AG08395 (cell line): Measurements from ENCODE around the gene ABHD1.
"Not testable (repeated sequence)": the region's sequence is repeated elsewhere in the genome, so short reads cannot be mapped to it uniquely, and the experiment has no call there.

Source experiments
- DNase-seq: peaks from one replicate; pipeline ENCODE4 v3.0.0; 2012; ENCODE audit warnings: mixed read lengths, low spot score

The ABHD1 gene

GRCh38 chr2:27123302-27124150 lies at the start of gene ABHD1:
ABHD1 (plus strand) TSS chr2:27123815; CDS start chr2:27123949, 134 bp downstream.
- peak; percentile 55 for DNase-seq

GRCh38 chr2:27074738-27075565 lies 48.7 kb upstream of the ABHD1 start:
- DNase-seq = no peak

- not testable (repeated sequence) for DNase-seq
Observed at GRCh38 chr2:27075566-27075871, 48.1 kb upstream of the ABHD1 start.

- no peak for DNase-seq
Observed at GRCh38 chr2:27076323-27076722, 47.3 kb upstream of the ABHD1 start.

- DNase-seq = no peak
Observed at GRCh38 chr2:27077231-27077630, 46.4 kb upstream of the ABHD1 start.

- peak; percentile 90 for DNase-seq
Observed at GRCh38 chr2:27078267-27079194, 45.1 kb upstream of the ABHD1 start, which contains the start of gene EMILIN1. EMILIN1 (plus strand) TSS chr2:27078615; CDS start chr2:27079066, 451 bp downstream.

GRCh38 chr2:27079233-27080139 lies 44.1 kb upstream of the ABHD1 start:
- DNase-seq = peak; percentile 26

GRCh38 chr2:27080140-27080469 lies 43.5 kb upstream of the ABHD1 start:
- DNase-seq = no peak

GRCh38 chr2:27080603-27080936 lies 43.0 kb upstream of the ABHD1 start:
- no peak for DNase-seq

- DNase-seq = no peak
Observed at GRCh38 chr2:27081984-27082772, 41.4 kb upstream of the ABHD1 start.

GRCh38 chr2:27082773-27083409 lies 40.7 kb upstream of the ABHD1 start:
- DNase-seq = no peak

GRCh38 chr2:27083410-27084296 lies 40.0 kb upstream of the ABHD1 start:
- DNase-seq = no peak

GRCh38 chr2:27084297-27085061 lies 39.1 kb upstream of the ABHD1 start:
- DNase-seq = no peak

- no peak for DNase-seq
Observed at GRCh38 chr2:27085062-27085672, 38.4 kb upstream of the ABHD1 start.

- DNase-seq = peak; percentile 71
Observed at GRCh38 chr2:27085673-27086089, 37.9 kb upstream of the ABHD1 start.

GRCh38 chr2:27086090-27086723 lies 37.4 kb upstream of the ABHD1 start:
- peak; percentile 97 for DNase-seq
